Measurements from ENCODE around the gene B9D2. TPM values are rescaled to one million over a fixed set of nuclear protein-coding genes. Genes with fewer than 3 reads are reported as not detected.
A peak's percentile ranks its signal among the peaks of the same experiment; 100 is the strongest.

Gene B9D2
- polyA plus RNA-seq, 3 donors: 12.2 to 32.5 (median 25.1) TPM

GRCh38 chr19:41328157-41328841, 35.6 kb downstream of the B9D2 start:
- Mint-ChIP-seq H3K36me3 (peaks cover 45 to 63% of the 10 kb centered on the region in 2 donors), H3K9me3 (peaks cover 0 to 1% (median 0%) of the 10 kb centered on the region in 7 donors), H3K4me1 (peaks cover 77% of the 10 kb centered on the region), H3K27ac (peak overlapping the region; percentile 95 to 99 (median 99)), H3K4me3 (peak overlapping the region; percentile 84 to 93), H3K27me3 (ENCODE audit: low read depth in 3 of 3) (peaks cover 0 to 2% (median 0%) of the 10 kb centered on the region in 3 donors)
- H3K9me3 ChIP-seq (replicated peaks in 1 of 2; ENCODE audit: control insufficient read depth in 1 of 2, insufficient read depth in 1 of 2, low read length in 2 of 2): no peaks in the 10 kb centered on the region
- no peak for TF ChIP-seq CTCF (IDR thresholded peaks at IDR 0.05)
- no peak overlapping the region for H2AFZ ChIP-seq (ENCODE audit: insufficient read depth, low read depth, low read length, poor library complexity, severe bottlenecking)
- peaks cover 51% of the 10 kb centered on the region for H3K79me2 ChIP-seq (ENCODE audit: insufficient read depth, low read length)
- peak overlapping the region; percentile 80 for H3K9ac ChIP-seq (ENCODE audit: insufficient read depth, low read length, poor library complexity, severe bottlenecking)
- peak; percentile 72 to 85 (median 78) for DNase-seq
- H3K4me1 ChIP-seq (ENCODE audit: control insufficient read depth in 1 of 2, insufficient read depth in 2 of 2, low read length in 2 of 2): peaks cover 92 to 100% of the 10 kb centered on the region in 2 donors
- WGBS (ENCODE audit: insufficient coverage): 6% methylated on average over 17 of the region's 22 CpGs
- peaks cover 58% of the 10 kb centered on the region for H4K20me1 ChIP-seq (ENCODE audit: insufficient read depth, low read length)
- intact Hi-C loops (cut with micrococcal nuclease): loop anchor here in 1 of 2 donors (2.0 to 5.0 kb wide), 2 partner anchors 34 to 65 kb away; partner anchors contain the start of gene B9D2
- no peaks in the 10 kb centered on the region for H3K27me3 ChIP-seq (ENCODE audit: control insufficient read depth in 2 of 2, insufficient read depth in 2 of 2, low read length in 2 of 2)
- peaks cover 29 to 35% of the 10 kb centered on the region in 2 donors for H3K36me3 ChIP-seq (replicated peaks in 1 of 2; ENCODE audit: control insufficient read depth in 1 of 2, insufficient read depth in 2 of 2, low read length in 2 of 2)
- H3K4me2 ChIP-seq (replicated peaks; ENCODE audit: extremely low read depth, low read length, poor library complexity, severe bottlenecking): peak overlapping the region; percentile 74
- peak overlapping the region; percentile 0 to 62 (median 38) for H3K4me3 ChIP-seq (replicated peaks in 1 of 3; ENCODE audit: low read depth in 2 of 3, low read length in 3 of 3)
- peak overlapping the region; percentile 90 to 96 for H3K27ac ChIP-seq (ENCODE audit: low read depth in 1 of 2, low read length in 2 of 2)

- DNase-seq: peak; percentile 91 to 96 (median 93)
- peaks cover 0 to 2% (median 0%) of the 10 kb centered on the region in 3 donors for H3K27me3 Mint-ChIP-seq (ENCODE audit: low read depth in 3 of 3)
- H3K4me3 Mint-ChIP-seq: peak overlapping the region; percentile 84 to 93
- Histone ChIP-seq H4K20me1 (ENCODE audit: insufficient read depth, low read length) (peaks cover 60% of the 10 kb centered on the region), H3K9me3 (replicated peaks in 1 of 2; ENCODE audit: control insufficient read depth in 1 of 2, insufficient read depth in 1 of 2, low read length in 2 of 2) (no peaks in the 10 kb centered on the region), H3K79me2 (ENCODE audit: insufficient read depth, low read length) (peaks cover 51% of the 10 kb centered on the region), H3K4me1 (ENCODE audit: control insufficient read depth in 1 of 2, insufficient read depth in 2 of 2, low read length in 2 of 2) (peaks cover 93 to 100% of the 10 kb centered on the region in 2 donors), H3K27ac (ENCODE audit: low read depth in 1 of 2, low read length in 2 of 2) (peak overlapping the region; percentile 90 to 96), H3K4me2 (replicated peaks; ENCODE audit: extremely low read depth, low read length, poor library complexity, severe bottlenecking) (peak overlapping the region; percentile 74), H3K27me3 (ENCODE audit: control insufficient read depth in 2 of 2, insufficient read depth in 2 of 2, low read length in 2 of 2) (no peaks in the 10 kb centered on the region), H3K4me3 (replicated peaks in 1 of 3; ENCODE audit: low read depth in 2 of 3, low read length in 3 of 3) (peak overlapping the region; percentile 0 to 62 (median 38)), H2AFZ (ENCODE audit: insufficient read depth, low read depth, low read length, poor library complexity, severe bottlenecking) (no peak overlapping the region), H3K36me3 (replicated peaks in 1 of 2; ENCODE audit: control insufficient read depth in 1 of 2, insufficient read depth in 2 of 2, low read length in 2 of 2) (peaks cover 33 to 34% of the 10 kb centered on the region in 2 donors), H3K9ac (ENCODE audit: insufficient read depth, low read length, poor library complexity, severe bottlenecking) (peak overlapping the region; percentile 80)
- peaks cover 49 to 63% of the 10 kb centered on the region in 2 donors for H3K36me3 Mint-ChIP-seq
- peak overlapping the region; percentile 95 to 99 (median 99) for H3K27ac Mint-ChIP-seq
- TF ChIP-seq CTCF (IDR thresholded peaks at IDR 0.05): no peak
- WGBS (ENCODE audit: insufficient coverage): 1% methylated on average over 33 of the region's 33 CpGs
- intact Hi-C loops (cut with micrococcal nuclease): loop anchor here in 1 of 2 donors (2.0 to 5.0 kb wide), 2 partner anchors 35 to 65 kb away; partner anchors contain the start of gene B9D2
- H3K4me1 Mint-ChIP-seq: peaks cover 80% of the 10 kb centered on the region
- H3K9me3 Mint-ChIP-seq: peaks cover 0 to 1% (median 0%) of the 10 kb centered on the region in 7 donors
These were observed 36.3 kb downstream of the B9D2 start for GRCh38 chr19:41327576-41328156.
